SK-N-SH treated with all-trans-retinoic acid at 6 μM for 48 hours (cell line): Measurements from ENCODE around the gene GATAD2A.

Experiments
- ATAC-seq: fragments of 200-7000 bp; cut with Tn5 transposase; 3 replicates; pipeline ENCODE4 v1.9.1; 2020; ENCODE audit warnings: mild to moderate bottlenecking, moderate library complexity
- ARNTL ChIP-seq: fragments of 450-650 bp; formaldehyde crosslinking; IDR thresholded peaks from 2 replicates; pipeline ENCODE4 v1.5.0; 2020; ENCODE audit warnings: low read depth, mild to moderate bottlenecking, moderate library complexity, borderline replicate concordance
- BACH2 ChIP-seq: fragments of 250-450 bp; sonication (Bioruptor Pico); IDR thresholded peaks from 2 replicates; pipeline ENCODE4 v1.9.0; 2021; ENCODE audit warnings: mild to moderate bottlenecking, borderline replicate concordance
- CREB5 ChIP-seq: fragments of 250-450 bp; sonication (Bioruptor Pico); IDR thresholded peaks from 2 replicates; pipeline ENCODE4 v1.5.1; 2020; ENCODE audit warnings: low read depth, mild to moderate bottlenecking, moderate library complexity
- CSDC2 ChIP-seq: fragments of 250-450 bp; sonication (Bioruptor Pico); IDR thresholded peaks from 2 replicates; pipeline ENCODE4 v1.5.0; 2020; ENCODE audit warnings: mild to moderate bottlenecking, moderate library complexity
- ESRRG ChIP-seq: fragments of 250-450 bp; sonication (Bioruptor Pico); IDR thresholded peaks from 2 replicates; pipeline ENCODE4 v1.6.1; 2021; ENCODE audit warnings: mild to moderate bottlenecking
- GLIS3 ChIP-seq: fragments of 250-450 bp; sonication (Bioruptor Pico); IDR thresholded peaks from 2 replicates; pipeline ENCODE4 v1.5.0; 2020; ENCODE audit warnings: mild to moderate bottlenecking, moderate library complexity
- ISL1 ChIP-seq: fragments of 250-450 bp; sonication (Bioruptor Pico); IDR thresholded peaks from 2 replicates; pipeline ENCODE4 v2.1.2; 2022; ENCODE audit warnings: mild to moderate bottlenecking, moderate library complexity
- OSR1 ChIP-seq: fragments of 250-450 bp; sonication (Bioruptor Pico); IDR thresholded peaks from 2 replicates; pipeline ENCODE4 v1.8.0; 2022; ENCODE audit warnings: moderate library complexity, mild to moderate bottlenecking, inconsistent platforms
- PPARA ChIP-seq: fragments of 250-450 bp; sonication (Bioruptor Pico); IDR thresholded peaks from 2 replicates; pipeline ENCODE4 v1.5.0; 2020; ENCODE audit warnings: mild to moderate bottlenecking, borderline replicate concordance
- SNAI2 ChIP-seq: fragments of 250-450 bp; sonication (Bioruptor Pico); IDR thresholded peaks from 2 replicates; pipeline ENCODE4 v1.5.0; 2020; ENCODE audit warnings: mild to moderate bottlenecking, moderate library complexity
- TCF4 ChIP-seq: fragments of 250-450 bp; sonication (Bioruptor Pico); IDR thresholded peaks from 2 replicates; pipeline ENCODE4 v1.8.0; 2021; ENCODE audit warnings: mild to moderate bottlenecking, moderate library complexity, borderline replicate concordance
- TOX ChIP-seq: fragments of 250-450 bp; sonication (Bioruptor Pico); IDR thresholded peaks from 2 replicates; pipeline ENCODE4 v1.8.0; 2021; ENCODE audit warnings: mild to moderate bottlenecking, moderate library complexity, borderline replicate concordance
- TSHZ2 ChIP-seq: fragments of 250-450 bp; sonication (Bioruptor Pico); IDR thresholded peaks from 2 replicates; pipeline ENCODE4 v1.5.0; 2020; ENCODE audit warnings: mild to moderate bottlenecking, moderate library complexity
- ZC3H10 ChIP-seq: fragments of 250-450 bp; sonication (Bioruptor Pico); IDR thresholded peaks from 2 replicates; pipeline ENCODE4 v1.5.1; 2021; ENCODE audit warnings: mild to moderate bottlenecking, moderate library complexity
- ZFP3 ChIP-seq: fragments of 250-450 bp; sonication (Bioruptor Pico); IDR thresholded peaks from 2 replicates; pipeline ENCODE4 v1.5.0; 2020; ENCODE audit warnings: mild to moderate bottlenecking, moderate library complexity
- ZFP30 ChIP-seq: fragments of 450-650 bp; formaldehyde crosslinking; IDR thresholded peaks from 2 replicates; pipeline ENCODE4 v1.5.0; 2022; ENCODE audit warnings: mild to moderate bottlenecking, moderate library complexity
- ZNF565 ChIP-seq: fragments of 450-650 bp; formaldehyde crosslinking; conservative IDR thresholded peaks from 2 replicates; pipeline ENCODE4 v1.5.0; 2020; ENCODE audit warnings: low read depth, mild to moderate bottlenecking, moderate library complexity
- ZNF70 ChIP-seq: fragments of 450-650 bp; formaldehyde crosslinking; IDR thresholded peaks from 2 replicates; pipeline ENCODE4 v1.5.0; 2020; ENCODE audit warnings: mild to moderate bottlenecking, moderate library complexity
- ZNF8 ChIP-seq: fragments of 450-650 bp; formaldehyde crosslinking; IDR thresholded peaks from 2 replicates; pipeline ENCODE4 v1.5.0; 2020; ENCODE audit warnings: mild to moderate bottlenecking, moderate library complexity
- TF ChIP-seq, protein P1 (sequence below): fragments of 250-450 bp; sonication (Bioruptor Pico); IDR thresholded peaks from 2 replicates; pipeline ENCODE4 v1.5.1; 2021; ENCODE audit warnings: mild to moderate bottlenecking, moderate library complexity

Gene GATAD2A

GRCh38 chr19:19361075-19361594, 44.3 kb upstream of the GATAD2A start:
- peak; percentile 94 for ATAC-seq
- TF ChIP-seq ZFP30 (no peak), GLIS3 (no peak)
- TF ChIP-seq, protein P1, sequence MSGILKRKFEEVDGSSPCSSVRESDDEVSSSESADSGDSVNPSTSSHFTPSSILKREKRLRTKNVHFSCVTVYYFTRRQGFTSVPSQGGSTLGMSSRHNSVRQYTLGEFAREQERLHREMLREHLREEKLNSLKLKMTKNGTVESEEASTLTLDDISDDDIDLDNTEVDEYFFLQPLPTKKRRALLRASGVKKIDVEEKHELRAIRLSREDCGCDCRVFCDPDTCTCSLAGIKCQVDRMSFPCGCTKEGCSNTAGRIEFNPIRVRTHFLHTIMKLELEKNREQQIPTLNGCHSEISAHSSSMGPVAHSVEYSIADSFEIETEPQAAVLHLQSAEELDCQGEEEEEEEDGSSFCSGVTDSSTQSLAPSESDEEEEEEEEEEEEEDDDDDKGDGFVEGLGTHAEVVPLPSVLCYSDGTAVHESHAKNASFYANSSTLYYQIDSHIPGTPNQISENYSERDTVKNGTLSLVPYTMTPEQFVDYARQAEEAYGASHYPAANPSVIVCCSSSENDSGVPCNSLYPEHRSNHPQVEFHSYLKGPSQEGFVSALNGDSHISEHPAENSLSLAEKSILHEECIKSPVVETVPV, result no peak

DNA sequence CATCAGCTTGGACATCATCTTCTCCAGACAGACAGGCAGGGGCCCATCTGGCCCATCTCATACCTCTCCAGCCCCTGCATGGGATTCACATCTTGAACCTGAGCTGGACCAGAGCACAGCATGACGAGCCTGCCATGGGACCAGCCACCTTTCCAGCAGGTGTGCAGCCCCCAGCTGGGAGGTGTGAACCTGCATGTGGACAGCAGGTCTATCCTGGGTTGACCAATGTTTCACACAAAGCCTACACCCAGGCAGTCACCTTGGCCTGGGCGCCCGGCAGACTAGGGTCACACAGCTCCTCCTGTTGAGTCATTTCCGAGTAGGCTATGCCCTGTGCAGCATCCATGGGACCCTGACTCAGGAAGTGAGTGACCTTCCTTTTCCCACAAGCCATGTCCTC, 43.4 kb upstream of the GATAD2A start:
- TF ChIP-seq PPARA (CRISPR knock-in tag) (no peak), GLIS3 (no peak), OSR1 (CRISPR knock-in tag) (no peak), BACH2 (CRISPR knock-in tag) (no peak), ZFP3 (CRISPR knock-in tag) (no peak), CSDC2 (CRISPR knock-in tag) (no peak), ZC3H10 (no peak), TCF4 (CRISPR knock-in tag) (no peak), ARNTL (CRISPR knock-in tag) (no peak), ZNF8 (CRISPR knock-in tag) (no peak), CREB5 (CRISPR knock-in tag) (no peak), ESRRG (CRISPR knock-in tag) (no peak), ZNF565 (CRISPR knock-in tag) (no peak), ZNF70 (no peak), TSHZ2 (CRISPR knock-in tag) (no peak), SNAI2 (no peak)
- TF ChIP-seq, protein P1, result no peak
- no peak for ATAC-seq

DNA sequence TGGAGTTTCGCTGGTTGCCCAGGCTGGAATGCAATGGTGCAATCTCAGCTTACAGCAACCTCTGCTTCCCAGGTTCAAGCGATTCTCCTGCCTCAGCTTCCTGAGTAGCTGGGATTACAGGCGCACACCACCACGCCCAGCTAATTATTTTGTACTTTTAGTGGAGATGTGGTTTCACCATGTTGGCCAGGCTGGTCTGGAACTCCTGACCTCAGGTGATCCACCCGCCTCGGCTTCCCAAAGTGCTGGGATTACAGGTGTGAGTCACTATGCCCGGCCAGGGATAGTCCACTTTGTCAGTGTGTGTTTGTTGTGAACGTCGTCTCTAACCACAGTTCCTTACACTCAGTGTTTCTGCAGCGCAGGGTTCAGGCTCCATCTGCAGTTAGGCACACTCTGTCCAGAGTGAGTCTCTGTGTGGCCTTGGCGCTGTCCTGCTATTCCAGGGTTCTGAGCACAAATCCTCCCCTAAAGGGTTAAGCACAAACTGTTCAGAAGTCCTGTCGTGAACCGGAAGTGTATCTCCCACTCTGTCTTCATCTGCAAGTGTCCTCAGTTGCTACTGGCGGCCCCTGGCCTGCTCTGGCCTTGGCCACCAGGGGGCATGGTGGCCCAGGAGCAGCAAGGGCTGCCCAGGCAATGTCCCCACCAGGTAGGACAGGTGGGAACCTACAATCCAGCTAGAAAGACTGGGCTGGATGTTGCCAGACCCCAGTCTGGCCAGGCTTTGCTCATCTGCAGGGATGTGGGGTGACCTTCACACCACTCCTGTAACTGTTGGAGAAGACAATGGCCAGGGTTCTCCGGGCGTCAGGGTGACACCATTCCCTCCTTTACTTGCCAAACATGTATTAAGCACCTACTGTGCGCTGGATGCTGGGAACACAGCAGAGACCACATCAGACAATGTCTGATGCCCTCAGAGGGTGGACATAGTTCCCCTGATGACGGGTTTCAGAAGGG, 38.8 kb upstream of the GATAD2A start:
- ATAC-seq, result peak; percentile 97
- TF ChIP-seq, protein P1, result no peak
- TF ChIP-seq ISL1 (CRISPR knock-in tag) (no peak), ESRRG (CRISPR knock-in tag) (no peak)

DNA sequence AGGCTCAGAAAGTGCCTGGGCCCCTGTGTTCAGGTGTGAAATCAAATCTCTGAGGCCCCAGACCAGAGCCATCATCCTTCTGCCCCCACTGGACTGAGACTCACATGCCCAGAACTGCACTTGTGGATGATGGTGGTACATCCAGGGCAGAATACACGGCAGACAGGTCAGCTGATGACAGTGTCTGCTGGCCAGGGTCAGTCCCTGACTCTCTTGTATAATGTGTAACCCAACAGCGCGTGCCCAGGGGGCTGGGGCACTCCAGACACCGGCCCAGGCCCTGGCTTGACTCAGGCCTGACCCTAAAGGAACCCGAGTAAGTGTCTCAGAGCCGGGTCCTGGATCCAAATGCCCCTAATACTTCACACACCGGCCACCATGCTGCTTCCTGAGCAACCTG, 37.4 kb upstream of the GATAD2A start:
- no peak for ATAC-seq
- no peak for TF ChIP-seq TOX (CRISPR knock-in tag)
- no peak for TF ChIP-seq ESRRG (CRISPR knock-in tag)
